Femur (tissue), 1 donor: Measurements from ENCODE around the gene CETN1.

ENCODE experiments used
- DNase-seq: peaks from one replicate; pipeline ENCODE4 v3.0.0-alpha.2; 2017

Gene CETN1

GRCh38 chr18:577643-578375 is 2.4 kb upstream of the CETN1 start:
- DNase-seq: peak; percentile 86

GRCh38 chr18:579238-579637 is 942 bp upstream of the CETN1 start:
- no peak for DNase-seq

- DNase-seq: no peak
Observed at GRCh38 chr18:581096-581495, 916 bp downstream of the CETN1 start.

GRCh38 chr18:582465-582864 is 2.3 kb downstream of the CETN1 start:
- peak; percentile 78 for DNase-seq

GRCh38 chr18:595068-595467 is 14.9 kb downstream of the CETN1 start:
- no peak for DNase-seq

- DNase-seq: no peak
Observed at GRCh38 chr18:595571-595970, 15.4 kb downstream of the CETN1 start.

- no peak for DNase-seq
Observed at GRCh38 chr18:596288-596881, 16.2 kb downstream of the CETN1 start.

- DNase-seq: no peak
Observed at GRCh38 chr18:598124-598589, 18.0 kb downstream of the CETN1 start.

GRCh38 chr18:600107-600506 is 19.9 kb downstream of the CETN1 start:
- no peak for DNase-seq

- DNase-seq: no peak
Observed at GRCh38 chr18:604771-605170, 24.6 kb downstream of the CETN1 start.

GRCh38 chr18:607930-608329 is 27.8 kb downstream of the CETN1 start:
- DNase-seq: no peak

GRCh38 chr18:610214-610928 is 30.2 kb downstream of the CETN1 start:
- no peak for DNase-seq

- no peak for DNase-seq
Observed at GRCh38 chr18:612156-612555, 32.0 kb downstream of the CETN1 start.

- DNase-seq: no peak
Observed at GRCh38 chr18:614193-614592, 34.0 kb downstream of the CETN1 start.

GRCh38 chr18:615092-615521 is 34.9 kb downstream of the CETN1 start:
- no peak for DNase-seq

GRCh38 chr18:615773-616172 is 35.6 kb downstream of the CETN1 start:
- DNase-seq: no peak

- DNase-seq: no peak
Observed at GRCh38 chr18:616380-616995, 36.3 kb downstream of the CETN1 start.

- DNase-seq: no peak
Observed at GRCh38 chr18:617970-618504, 37.9 kb downstream of the CETN1 start.

- no peak for DNase-seq
Observed at GRCh38 chr18:618618-619017, 38.4 kb downstream of the CETN1 start.

GRCh38 chr18:621291-622043 is 41.3 kb downstream of the CETN1 start:
- no peak for DNase-seq

- no peak for DNase-seq
Observed at GRCh38 chr18:622289-622688, 42.1 kb downstream of the CETN1 start.
